Tibial nerve (tissue), 4 donors: ENCODE measurements around the gene BANK1.

ENCODE experiments used
- EP300 ChIP-seq, 2 donors: sonication (generic); formaldehyde crosslinking; IDR thresholded peaks; one replicate each; pipeline ENCODE4 v1.6.1; 2017; ENCODE audit warnings: antibody characterized with exemption in 2 of 2, mild to moderate bottlenecking in 1 of 2
- POLR2A ChIP-seq, 2 donors: fragments of 450-650 bp; IDR thresholded peaks; one replicate each; pipeline ENCODE4 v1.6.1; 2017; ENCODE audit warnings: antibody characterized with exemption in 2 of 2, mild to moderate bottlenecking in 2 of 2, moderate library complexity in 2 of 2
- TF ChIP-seq, protein P1 (sequence below), 5 experiments: fragments of 200-600 bp in 3 of 5; fragments of 450-650 bp in 2 of 5; sonication (generic) in 3 of 5; IDR thresholded peaks; one replicate each; pipeline ENCODE4 v1.5.1; 2016 to 2019; ENCODE audit warnings: antibody characterized with exemption in 5 of 5, mild to moderate bottlenecking in 3 of 5, moderate library complexity in 2 of 5

- TF ChIP-seq POLR2A (IDR thresholded peaks at IDR 0.05) (no peak), EP300 (IDR thresholded peaks at IDR 0.05) (no peak)
- TF ChIP-seq, protein P1, sequence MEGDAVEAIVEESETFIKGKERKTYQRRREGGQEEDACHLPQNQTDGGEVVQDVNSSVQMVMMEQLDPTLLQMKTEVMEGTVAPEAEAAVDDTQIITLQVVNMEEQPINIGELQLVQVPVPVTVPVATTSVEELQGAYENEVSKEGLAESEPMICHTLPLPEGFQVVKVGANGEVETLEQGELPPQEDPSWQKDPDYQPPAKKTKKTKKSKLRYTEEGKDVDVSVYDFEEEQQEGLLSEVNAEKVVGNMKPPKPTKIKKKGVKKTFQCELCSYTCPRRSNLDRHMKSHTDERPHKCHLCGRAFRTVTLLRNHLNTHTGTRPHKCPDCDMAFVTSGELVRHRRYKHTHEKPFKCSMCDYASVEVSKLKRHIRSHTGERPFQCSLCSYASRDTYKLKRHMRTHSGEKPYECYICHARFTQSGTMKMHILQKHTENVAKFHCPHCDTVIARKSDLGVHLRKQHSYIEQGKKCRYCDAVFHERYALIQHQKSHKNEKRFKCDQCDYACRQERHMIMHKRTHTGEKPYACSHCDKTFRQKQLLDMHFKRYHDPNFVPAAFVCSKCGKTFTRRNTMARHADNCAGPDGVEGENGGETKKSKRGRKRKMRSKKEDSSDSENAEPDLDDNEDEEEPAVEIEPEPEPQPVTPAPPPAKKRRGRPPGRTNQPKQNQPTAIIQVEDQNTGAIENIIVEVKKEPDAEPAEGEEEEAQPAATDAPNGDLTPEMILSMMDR (IDR thresholded peaks at IDR 0.05) = no peak
Observed at GRCh38 chr4:101857176-101857575, 66.6 kb downstream of the BANK1 start.
